Stomach smooth muscle (tissue), 2 donors: Measurements from ENCODE around the gene RCOR1.

Experiments
- H3K27ac ChIP-seq: one replicate; pipeline ENCODE4 v1.7.0; 2013; ENCODE audit warnings: mild to moderate bottlenecking, low read length, inconsistent platforms
- H3K27me3 ChIP-seq, 2 donors: one replicate each; pipeline ENCODE4 v1.7.0; 2013; ENCODE audit warnings: low read length in 2 of 2; ENCODE audit not compliant: insufficient read depth in 2 of 2, control insufficient read depth in 1 of 2
- H3K36me3 ChIP-seq, 2 donors: one replicate each; pipeline ENCODE4 v1.7.0; 2013; ENCODE audit warnings: low read length in 2 of 2; ENCODE audit not compliant: control insufficient read depth in 2 of 2, insufficient read depth in 2 of 2
- H3K4me1 ChIP-seq: one replicate; pipeline ENCODE4 v1.7.0; 2013; ENCODE audit warnings: low read length; ENCODE audit not compliant: control insufficient read depth, insufficient read depth
- H3K4me3 ChIP-seq, 2 donors: one replicate each; pipeline ENCODE4 v1.7.0; 2013; ENCODE audit warnings: low read length in 2 of 2
- H3K9ac ChIP-seq, 2 donors: one replicate each; pipeline ENCODE4 v1.7.0; 2013; ENCODE audit warnings: low read length in 2 of 2, mild to moderate bottlenecking in 1 of 2
- H3K9me3 ChIP-seq, 2 donors: one replicate each; pipeline ENCODE4 v1.7.0; 2013; ENCODE audit warnings: low read length in 2 of 2; ENCODE audit not compliant: control insufficient read depth in 2 of 2
- donor health status: healthy.
- donor health status: Pancreatic carcinoma.

The RCOR1 gene

DNA sequence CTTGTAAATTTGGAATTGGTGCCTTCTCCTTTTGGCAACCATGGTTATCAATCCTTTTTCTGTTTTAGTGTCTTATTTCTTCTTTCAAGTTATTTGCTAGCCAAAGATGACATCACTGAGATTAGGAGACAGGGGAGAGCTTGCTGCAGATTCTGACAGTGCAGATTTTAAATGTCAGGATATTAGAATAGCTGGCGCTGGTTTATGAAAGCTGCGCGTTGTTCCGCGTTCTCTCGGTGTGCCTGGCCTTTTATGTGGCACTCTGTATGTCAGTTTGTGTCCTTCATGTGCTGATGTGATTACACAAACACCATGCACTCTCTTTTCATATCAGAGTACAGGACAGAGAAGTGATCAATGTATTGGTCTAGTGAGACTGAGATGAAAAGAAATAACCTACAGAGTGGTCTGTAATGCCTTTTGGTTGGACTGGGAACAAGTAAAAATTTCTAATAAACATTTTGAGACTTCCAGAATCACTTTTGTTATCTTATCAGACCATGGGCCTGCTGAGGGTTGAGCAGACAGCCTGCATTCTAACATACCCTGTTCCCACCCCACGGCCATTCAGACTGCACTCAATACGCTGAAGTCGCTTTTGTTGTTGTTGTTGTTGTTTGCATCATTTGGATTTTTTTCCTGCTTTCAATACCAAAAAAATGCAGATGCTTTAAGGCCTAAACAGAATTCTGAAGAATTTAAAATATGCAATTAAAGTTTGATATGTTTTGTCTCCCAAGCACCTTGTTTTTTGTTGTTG is 135.1 kb downstream of the RCOR1 start:
- no peaks in the 10 kb centered on the region for H3K27me3 ChIP-seq
- H3K9me3 ChIP-seq, result no peaks in the 10 kb centered on the region
- no peak overlapping the region for H3K4me3 ChIP-seq
- no peaks in the 10 kb centered on the region for H3K4me1 ChIP-seq
- H3K9ac ChIP-seq, result no peak overlapping the region
- H3K27ac ChIP-seq, result no peak overlapping the region
- peaks cover 31 to 38% of the 10 kb centered on the region in 2 donors for H3K36me3 ChIP-seq

DNA sequence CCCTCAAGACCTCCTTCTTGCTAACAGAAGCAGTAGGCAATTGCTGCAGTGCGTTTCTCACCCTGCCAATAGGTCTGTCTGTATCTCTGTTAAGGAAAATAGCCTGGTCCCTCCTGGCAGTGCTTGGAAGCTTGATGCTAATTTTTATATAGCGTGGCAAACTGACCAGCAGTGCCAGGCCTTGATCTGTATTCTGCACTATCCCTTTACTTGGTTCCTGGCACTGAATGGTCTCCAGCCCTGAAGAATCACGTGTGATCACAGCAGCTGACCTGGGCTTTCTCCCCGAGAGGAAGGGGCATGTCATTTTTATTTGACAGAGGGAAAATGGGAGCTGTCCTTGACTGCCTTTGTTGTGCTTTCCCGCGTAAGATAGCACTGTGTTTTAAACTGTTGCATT is 136.1 kb downstream of the RCOR1 start:
- H3K9ac ChIP-seq, result no peak overlapping the region
- H3K9me3 ChIP-seq, result no peaks in the 10 kb centered on the region
- no peak overlapping the region for H3K4me3 ChIP-seq
- H3K27ac ChIP-seq, result no peak overlapping the region
- no peaks in the 10 kb centered on the region for H3K4me1 ChIP-seq
- H3K36me3 ChIP-seq, result peaks cover 31 to 32% of the 10 kb centered on the region in 2 donors
- H3K27me3 ChIP-seq, result no peaks in the 10 kb centered on the region

GRCh38 chr14:102729268-102729667 is 136.8 kb downstream of the RCOR1 start:
- Histone ChIP-seq H3K9ac (no peak overlapping the region), H3K36me3 (peaks cover 28 to 34% of the 10 kb centered on the region in 2 donors), H3K4me3 (no peak overlapping the region), H3K4me1 (no peaks in the 10 kb centered on the region), H3K9me3 (no peaks in the 10 kb centered on the region), H3K27me3 (no peaks in the 10 kb centered on the region), H3K27ac (no peak overlapping the region)

GRCh38 chr14:102729825-102730224 is 137.4 kb downstream of the RCOR1 start:
- H3K27me3 ChIP-seq, result no peaks in the 10 kb centered on the region
- H3K36me3 ChIP-seq, result peaks cover 28 to 32% of the 10 kb centered on the region in 2 donors
- H3K27ac ChIP-seq, result no peak overlapping the region
- no peak overlapping the region for H3K9ac ChIP-seq
- H3K4me3 ChIP-seq, result no peak overlapping the region
- H3K9me3 ChIP-seq, result no peaks in the 10 kb centered on the region
- H3K4me1 ChIP-seq, result no peaks in the 10 kb centered on the region

- no peaks in the 10 kb centered on the region for H3K27me3 ChIP-seq
- peaks cover 24 to 27% of the 10 kb centered on the region in 2 donors for H3K36me3 ChIP-seq
- H3K4me3 ChIP-seq, result no peak overlapping the region
- H3K9ac ChIP-seq, result no peak overlapping the region
- H3K4me1 ChIP-seq, result no peaks in the 10 kb centered on the region
- H3K27ac ChIP-seq, result no peak overlapping the region
- H3K9me3 ChIP-seq, result no peaks in the 10 kb centered on the region
These were observed 138.8 kb downstream of the RCOR1 start for GRCh38 chr14:102731101-102731870.

DNA sequence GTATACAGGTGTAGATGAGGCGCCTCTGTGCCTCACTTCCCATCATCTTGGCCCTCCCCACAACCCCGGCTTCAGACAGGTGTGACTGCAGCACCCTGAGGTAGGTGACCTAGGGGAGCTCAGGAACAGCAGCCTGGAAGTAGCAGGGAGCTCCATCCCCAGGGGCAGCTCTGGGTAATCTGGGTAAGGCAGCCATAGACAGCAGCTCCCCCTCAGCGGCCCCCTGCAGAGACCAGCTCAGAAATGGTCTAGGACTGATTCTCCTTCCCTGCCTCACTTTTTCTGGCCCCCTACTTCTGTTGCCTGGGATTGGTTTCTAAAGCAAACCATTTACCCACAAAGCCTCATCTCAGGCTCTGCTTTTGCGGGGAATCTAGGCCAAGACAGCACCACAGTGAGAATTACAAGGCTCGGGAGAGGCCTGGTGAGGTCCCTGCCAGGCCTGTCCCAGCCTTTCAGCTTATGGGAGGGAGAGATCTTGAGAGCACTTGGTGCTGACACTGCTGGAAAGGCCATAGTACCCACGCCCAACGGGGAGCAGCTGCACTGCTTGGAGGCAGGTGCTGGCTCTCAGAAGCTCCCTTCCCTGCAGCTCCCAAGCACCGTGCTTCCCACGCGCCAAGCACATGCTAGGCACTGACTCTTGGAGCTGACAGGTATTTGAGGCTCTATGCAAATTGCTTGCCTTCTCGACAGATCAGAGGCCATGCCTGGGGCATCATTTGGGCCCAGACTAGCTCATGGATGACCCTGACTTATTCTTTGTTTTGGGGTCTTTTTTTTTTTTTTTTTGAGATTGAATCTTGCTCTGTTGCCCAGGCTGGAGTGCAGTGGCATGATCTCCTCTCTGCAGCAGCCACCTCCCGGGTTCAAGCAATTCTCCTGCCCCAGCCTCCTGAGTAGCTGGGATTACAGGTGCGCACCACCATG is 139.7 kb downstream of the RCOR1 start:
- Histone ChIP-seq H3K9ac (no peak overlapping the region), H3K4me3 (no peak overlapping the region), H3K36me3 (peaks cover 17 to 23% of the 10 kb centered on the region in 2 donors), H3K27ac (no peak overlapping the region), H3K4me1 (no peaks in the 10 kb centered on the region), H3K27me3 (no peaks in the 10 kb centered on the region), H3K9me3 (no peaks in the 10 kb centered on the region)

DNA sequence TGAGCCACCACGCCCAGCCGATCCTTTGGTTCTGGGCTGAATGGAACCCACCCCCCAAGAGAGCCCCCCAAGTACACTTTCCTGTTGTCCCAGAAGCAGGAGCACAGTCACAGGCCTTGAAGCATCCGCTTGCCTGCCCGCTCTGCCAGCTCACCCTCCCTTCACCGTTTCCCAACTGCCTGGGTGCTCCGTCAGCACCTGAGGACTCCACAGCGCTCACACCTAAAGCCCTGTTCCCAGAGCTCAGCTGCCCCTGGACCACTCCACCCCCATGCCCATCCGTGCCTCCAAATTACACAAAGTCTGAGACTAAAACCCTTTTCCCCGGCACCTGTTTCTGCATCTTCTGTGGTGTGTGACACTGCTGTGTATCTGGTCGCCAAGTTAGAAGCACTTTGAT is 140.5 kb downstream of the RCOR1 start:
- H3K4me1 ChIP-seq, result no peaks in the 10 kb centered on the region

DNA sequence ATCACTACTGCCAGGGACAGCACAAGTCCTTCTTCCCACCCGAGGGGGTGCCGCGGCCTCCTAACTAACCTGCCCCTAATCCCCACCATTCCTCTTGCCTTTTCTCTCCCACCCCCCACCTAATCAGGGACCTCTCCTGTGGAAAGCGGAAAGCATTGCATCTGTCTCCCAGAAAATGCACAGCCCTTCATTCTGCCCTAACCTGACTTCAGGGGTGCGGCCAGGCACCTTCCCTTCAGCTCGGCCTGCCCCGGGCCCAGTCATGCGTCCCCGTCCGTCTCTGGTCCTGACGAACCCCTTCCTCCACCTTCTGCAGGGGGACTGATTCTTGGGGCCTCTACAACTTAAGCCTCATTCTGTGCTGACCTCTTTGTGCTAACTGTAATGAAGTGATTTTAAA is 140.9 kb downstream of the RCOR1 start:
- H3K9ac ChIP-seq, result no peak overlapping the region
- H3K36me3 ChIP-seq, result peaks cover 10 to 16% of the 10 kb centered on the region in 2 donors
- no peaks in the 10 kb centered on the region for H3K4me1 ChIP-seq
- H3K27me3 ChIP-seq, result no peaks in the 10 kb centered on the region
- no peaks in the 10 kb centered on the region for H3K9me3 ChIP-seq
- H3K27ac ChIP-seq, result no peak overlapping the region
- no peak overlapping the region for H3K4me3 ChIP-seq

More for the DNA sequence above, 140.5 kb downstream of the RCOR1 start:
- Histone ChIP-seq H3K4me3 (no peak overlapping the region), H3K36me3 (peaks cover 11 to 19% of the 10 kb centered on the region in 2 donors), H3K27me3 (no peaks in the 10 kb centered on the region), H3K27ac (no peak overlapping the region), H3K9me3 (no peaks in the 10 kb centered on the region), H3K9ac (no peak overlapping the region)

GRCh38 chr14:102734436-102734835 is 142.0 kb downstream of the RCOR1 start:
- Histone ChIP-seq H3K36me3 (peaks cover 3 to 12% of the 10 kb centered on the region in 2 donors), H3K9ac (no peak overlapping the region), H3K9me3 (no peaks in the 10 kb centered on the region), H3K27me3 (no peaks in the 10 kb centered on the region), H3K27ac (no peak overlapping the region), H3K4me3 (no peak overlapping the region), H3K4me1 (no peaks in the 10 kb centered on the region)

DNA sequence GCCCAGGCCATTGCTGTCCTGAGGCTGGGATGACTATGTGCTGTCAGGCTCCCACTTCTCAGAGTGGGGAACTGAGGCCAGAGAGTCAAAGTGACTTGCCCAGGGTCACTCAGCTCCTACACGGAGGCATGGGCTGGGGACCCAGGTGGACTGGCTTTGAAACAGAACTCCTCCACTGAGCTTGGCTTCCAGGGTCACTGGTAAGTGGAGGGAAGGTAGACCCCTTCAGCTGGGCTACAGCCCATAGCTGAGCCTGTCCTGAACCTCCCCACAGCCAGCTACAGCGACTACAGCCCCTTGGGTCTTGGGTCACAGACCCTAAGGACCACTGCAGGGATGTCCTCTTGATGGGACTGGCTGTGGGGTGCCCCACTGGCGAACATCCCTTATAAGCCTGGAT is 144.5 kb downstream of the RCOR1 start:
- H3K9me3 ChIP-seq, result peaks cover 0 to 7% of the 10 kb centered on the region in 2 donors
- no peaks in the 10 kb centered on the region for H3K27me3 ChIP-seq
- H3K27ac ChIP-seq, result no peak overlapping the region
- no peak overlapping the region for H3K4me3 ChIP-seq
- peaks cover 0 to 9% of the 10 kb centered on the region in 2 donors for H3K36me3 ChIP-seq
- no peak overlapping the region for H3K9ac ChIP-seq
- H3K4me1 ChIP-seq, result no peaks in the 10 kb centered on the region
